IPS DF 6.9 (cell line): Measurements from ENCODE around the gene SPTB.

Experiments
- DNase-seq: peaks from one replicate; pipeline ENCODE4 v3.0.0-alpha.2; 2013; ENCODE audit warnings: low read depth, low spot score
- H3K27ac ChIP-seq: one replicate; pipeline ENCODE4 v1.5.1; 2013; ENCODE audit warnings: low read length, control low read depth
- H3K27me3 ChIP-seq: 2 replicates; pipeline ENCODE4 v1.6.1; 2013; ENCODE audit warnings: mild to moderate bottlenecking, low read length; ENCODE audit not compliant: control insufficient read depth, insufficient read depth
- H3K36me3 ChIP-seq: 2 replicates; pipeline ENCODE4 v1.6.1; 2013; ENCODE audit warnings: low read length; ENCODE audit not compliant: control insufficient read depth, insufficient read depth
- H3K4me1 ChIP-seq: 2 replicates; pipeline ENCODE4 v1.6.1; 2013; ENCODE audit warnings: low read length; ENCODE audit not compliant: control insufficient read depth, insufficient read depth
- H3K4me3 ChIP-seq: 2 replicates; pipeline ENCODE4 v1.5.1; 2013; ENCODE audit warnings: mild to moderate bottlenecking, low read length
- H3K9me3 ChIP-seq: 2 replicates; pipeline ENCODE4 v1.6.1; 2013; ENCODE audit warnings: low read length, inconsistent platforms; ENCODE audit not compliant: control insufficient read depth, insufficient read depth
- WGBS: extraction: QIAGEN DNeasy Blood & Tissue Kit; methylation state at CpG from one replicate; pipeline ENCODE4 v1.1.7; 2013; ENCODE audit warnings: mixed read lengths, missing lambda C conversion rate; ENCODE audit not compliant: insufficient read length, insufficient coverage; 5-methylcytosine and 5-hydroxymethylcytosine counted together

Gene SPTB

DNA sequence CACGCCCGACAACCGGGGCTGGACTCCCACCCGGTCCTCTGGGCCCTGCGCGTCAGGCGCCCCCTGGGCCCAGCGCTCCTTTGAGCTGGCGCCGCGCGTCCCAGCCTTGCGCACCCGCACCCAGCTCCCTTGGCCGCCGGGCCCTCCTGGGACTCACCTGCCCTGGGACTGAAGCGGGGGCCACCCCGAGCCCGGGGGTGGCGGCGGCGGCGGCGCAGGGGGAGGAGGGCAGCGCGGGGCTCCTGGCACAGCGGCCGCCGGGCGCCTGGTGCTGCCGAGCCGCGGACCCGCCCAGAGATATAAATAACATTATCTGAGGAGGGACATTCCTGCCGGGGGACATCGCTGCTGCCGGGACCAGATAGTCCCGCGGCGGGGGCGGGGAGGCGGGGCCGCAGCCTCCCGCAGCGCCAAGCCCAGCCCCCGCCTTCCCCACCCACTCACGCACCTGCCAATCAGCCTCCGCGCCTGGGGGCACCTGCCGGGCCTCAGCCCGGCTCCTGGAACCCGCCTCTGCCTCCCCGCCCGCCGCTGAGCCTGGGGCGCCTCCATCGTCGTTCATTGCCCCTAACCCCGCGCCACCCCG, at the start of gene SPTB:
SPTB (minus strand) TSS at position 273 of the 586 bp plus-strand sequence. CDS start 56,813 bp downstream, outside the sequence.
- H3K27me3 ChIP-seq: peaks cover 8% of the 10 kb centered on the region; the same call in 1 of the 2 replicates
- no peaks in the 10 kb centered on the region for H3K9me3 ChIP-seq
- H3K4me3 ChIP-seq: peak within 1 kb of the TSS; percentile 73; the same call in 1 of the 2 replicates
- no peak within 1 kb of the TSS for H3K27ac ChIP-seq
- no peak for DNase-seq
- H3K36me3 ChIP-seq: no peaks in the 10 kb centered on the region
- no peaks in the 10 kb centered on the region for H3K4me1 ChIP-seq
- no CpG with 5 or more reads among the region's 61 CpGs for WGBS

GRCh38 chr14:64929014-64929359, 49.3 kb upstream of the SPTB start:
- Histone ChIP-seq H3K9me3 (no peaks in the 10 kb centered on the region), H3K36me3 (peaks cover 3% of the 10 kb centered on the region; the same call in 1 of the 2 replicates), H3K4me3 (no peak overlapping the region), H3K4me1 (no peaks in the 10 kb centered on the region), H3K27me3 (no peaks in the 10 kb centered on the region), H3K27ac (no peak overlapping the region)
- no CpG with 5 or more reads among the region's 3 CpGs for WGBS
- DNase-seq: no peak

DNA sequence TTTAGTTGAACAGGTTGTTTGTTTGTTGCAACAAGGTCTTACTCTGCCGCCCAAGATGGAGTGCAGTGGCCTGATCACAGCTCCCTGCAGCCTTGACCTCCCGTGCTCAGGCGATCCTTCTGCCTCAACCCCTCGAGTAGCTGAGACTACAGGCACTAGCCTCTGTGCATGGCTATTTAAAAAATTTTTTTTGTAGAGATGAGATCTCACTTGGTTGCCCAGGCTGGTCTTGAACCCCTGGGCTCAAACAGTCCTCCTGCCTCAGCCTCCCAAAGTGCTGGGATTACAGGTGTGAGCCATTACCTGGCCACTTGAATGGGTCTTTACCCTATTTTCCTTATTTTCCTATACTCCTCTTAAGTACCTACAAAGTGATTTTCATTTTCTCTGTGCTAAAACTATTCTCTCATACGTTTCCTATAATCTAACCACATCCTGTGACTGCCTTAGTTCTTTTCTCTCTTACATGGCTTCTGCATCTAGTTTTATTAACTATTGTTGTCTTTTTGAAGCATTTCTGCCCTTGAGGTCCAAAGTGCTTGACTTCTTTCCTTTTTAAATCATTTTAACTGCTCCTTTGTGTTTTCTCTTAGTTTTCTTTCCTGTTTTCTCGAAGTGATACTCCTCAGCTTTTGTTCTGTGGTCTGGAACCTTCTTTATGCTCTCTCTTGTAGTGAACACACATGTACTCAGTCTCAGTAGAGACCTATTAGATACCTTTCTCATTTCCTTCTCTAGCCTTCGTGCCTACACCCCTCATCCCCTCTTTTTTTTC, 48.7 kb upstream of the SPTB start:
- Histone ChIP-seq H3K9me3 (no peaks in the 10 kb centered on the region), H3K4me3 (no peak overlapping the region), H3K4me1 (no peaks in the 10 kb centered on the region), H3K27me3 (no peaks in the 10 kb centered on the region), H3K36me3 (peaks cover 3% of the 10 kb centered on the region; the same call in 1 of the 2 replicates), H3K27ac (no peak overlapping the region)
- DNase-seq: no peak
- 100% methylated on average over 1 of the region's 7 CpGs for WGBS

- H3K9me3 ChIP-seq: no peaks in the 10 kb centered on the region
- no peak overlapping the region for H3K27ac ChIP-seq
- H3K27me3 ChIP-seq: no peaks in the 10 kb centered on the region
- DNase-seq: no peak
- no peak overlapping the region for H3K4me3 ChIP-seq
- no CpG with 5 or more reads among the region's 3 CpGs for WGBS
- H3K36me3 ChIP-seq: peaks cover 3% of the 10 kb centered on the region; the same call in 1 of the 2 replicates
- no peaks in the 10 kb centered on the region for H3K4me1 ChIP-seq
Measured at GRCh38 chr14:64927031-64927430, 47.3 kb upstream of the SPTB start.

DNA sequence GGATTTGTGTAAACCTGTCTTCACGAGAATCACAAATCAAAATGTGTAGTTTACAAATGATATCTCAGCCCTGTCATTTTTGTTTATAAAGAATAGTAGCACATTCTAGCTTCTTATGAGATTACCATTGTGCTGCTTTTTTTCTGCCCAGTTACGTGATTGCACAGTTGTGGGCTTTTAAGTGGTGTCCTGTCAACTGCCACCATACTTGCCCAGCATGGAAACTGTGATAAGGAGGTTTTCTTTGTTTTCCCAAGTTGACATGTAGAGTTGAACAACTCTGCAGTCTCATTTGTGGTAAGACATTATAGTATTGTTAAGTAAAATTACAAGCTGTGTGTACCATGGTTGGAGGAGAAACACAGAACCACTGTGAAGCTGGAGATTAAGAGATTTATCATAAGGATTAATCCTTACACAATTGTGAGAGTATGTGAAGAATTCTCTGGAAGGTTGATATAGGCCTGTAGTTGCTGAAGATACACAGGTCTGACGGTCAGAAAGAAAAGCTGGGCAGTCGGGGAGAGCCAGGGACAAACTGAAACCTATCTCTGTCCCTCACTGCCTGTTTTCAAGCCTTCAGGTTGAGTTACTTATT, 46.8 kb upstream of the SPTB start:
- Histone ChIP-seq H3K27ac (no peak overlapping the region), H3K4me3 (no peak overlapping the region), H3K9me3 (no peaks in the 10 kb centered on the region), H3K4me1 (no peaks in the 10 kb centered on the region), H3K36me3 (peaks cover 3% of the 10 kb centered on the region; the same call in 1 of the 2 replicates), H3K27me3 (no peaks in the 10 kb centered on the region)
- no CpG with 5 or more reads among the region's 4 CpGs for WGBS
- DNase-seq: no peak

DNA sequence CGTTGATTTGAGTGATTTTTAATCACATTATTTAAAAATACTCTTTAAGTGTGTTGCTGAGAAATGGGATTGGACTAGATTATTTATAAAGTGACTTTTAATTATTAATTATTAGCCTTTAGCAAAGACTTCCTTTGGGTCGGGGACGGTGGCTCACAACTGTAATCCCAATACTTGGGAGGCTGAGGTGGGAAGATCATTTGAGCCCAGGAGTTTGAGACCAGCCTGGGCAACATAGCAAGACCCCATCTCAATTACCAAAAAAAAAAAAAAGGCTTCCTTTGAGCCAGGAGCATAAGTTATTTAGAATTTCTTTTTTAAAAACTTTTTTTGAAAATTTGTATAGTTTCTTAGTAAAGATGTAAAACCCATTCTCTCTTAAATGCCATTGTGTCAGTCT, 43.3 kb upstream of the SPTB start:
- no peak for DNase-seq
- WGBS: no CpG with 5 or more reads among the region's 3 CpGs
- H3K4me1 ChIP-seq: no peaks in the 10 kb centered on the region
- no peaks in the 10 kb centered on the region for H3K27me3 ChIP-seq
- H3K4me3 ChIP-seq: no peak overlapping the region
- H3K27ac ChIP-seq: no peak overlapping the region
- peaks cover 3% of the 10 kb centered on the region; the same call in 1 of the 2 replicates for H3K36me3 ChIP-seq
- H3K9me3 ChIP-seq: no peaks in the 10 kb centered on the region

DNA sequence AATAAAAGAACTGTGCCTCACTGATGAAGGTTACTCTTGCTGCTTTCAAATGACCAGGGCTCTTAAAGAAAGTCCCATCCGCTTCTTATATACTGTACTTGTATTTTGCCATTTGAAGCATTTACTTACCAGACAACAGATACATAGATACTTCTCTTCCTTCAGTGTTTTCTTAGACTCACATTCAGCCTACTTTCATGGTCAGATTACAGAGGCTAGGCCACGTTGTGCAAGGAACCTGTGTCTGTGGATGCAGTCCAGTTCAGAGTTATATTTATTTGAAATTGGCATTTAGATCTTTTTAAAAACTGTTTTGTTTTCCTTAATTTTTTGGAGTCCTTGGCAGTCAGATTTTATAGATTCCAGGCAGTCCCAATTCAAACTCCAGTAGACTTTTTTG, 40.8 kb upstream of the SPTB start:
- no CpG with 5 or more reads among the region's 2 CpGs for WGBS
- no peaks in the 10 kb centered on the region for H3K9me3 ChIP-seq
- no peaks in the 10 kb centered on the region for H3K27me3 ChIP-seq
- no peaks in the 10 kb centered on the region for H3K4me1 ChIP-seq
- H3K36me3 ChIP-seq: no peaks in the 10 kb centered on the region
- no peak overlapping the region for H3K27ac ChIP-seq
- H3K4me3 ChIP-seq: no peak overlapping the region
- no peak for DNase-seq

GRCh38 chr14:64919618-64920017, 39.9 kb upstream of the SPTB start:
- Histone ChIP-seq H3K27me3 (no peaks in the 10 kb centered on the region), H3K4me1 (no peaks in the 10 kb centered on the region), H3K36me3 (no peaks in the 10 kb centered on the region), H3K4me3 (no peak overlapping the region), H3K27ac (no peak overlapping the region), H3K9me3 (no peaks in the 10 kb centered on the region)
- no CpG with 5 or more reads among the region's 5 CpGs for WGBS
- DNase-seq: no peak

- Histone ChIP-seq H3K9me3 (no peaks in the 10 kb centered on the region), H3K27me3 (no peaks in the 10 kb centered on the region), H3K4me1 (no peaks in the 10 kb centered on the region), H3K4me3 (no peak overlapping the region), H3K36me3 (no peaks in the 10 kb centered on the region), H3K27ac (no peak overlapping the region)
- no peak for DNase-seq
Measured at GRCh38 chr14:64919215-64919614, 39.5 kb upstream of the SPTB start.

GRCh38 chr14:64918216-64918615, 38.5 kb upstream of the SPTB start:
- WGBS: no CpG with 5 or more reads among the region's 4 CpGs
- no peak overlapping the region for H3K27ac ChIP-seq
- DNase-seq: no peak
- no peak overlapping the region for H3K4me3 ChIP-seq
- H3K4me1 ChIP-seq: no peaks in the 10 kb centered on the region
- no peaks in the 10 kb centered on the region for H3K9me3 ChIP-seq
- H3K36me3 ChIP-seq: no peaks in the 10 kb centered on the region
- no peaks in the 10 kb centered on the region for H3K27me3 ChIP-seq
